Measurements from ENCODE around the gene ZCCHC8. TPM values are rescaled to one million over a fixed set of nuclear protein-coding genes. Genes with fewer than 3 reads are reported as not detected.
A peak's percentile ranks its signal among the peaks of the same experiment; 100 is the strongest.
"Not testable (repeated sequence)": the region's sequence is repeated elsewhere in the genome, so short reads cannot be mapped to it uniquely, and the experiment has no call there.

The ZCCHC8 gene
- total RNA-seq, 3 donors from 2014 or later, result 16.8 to 42.0 (median 30.8) TPM

DNA sequence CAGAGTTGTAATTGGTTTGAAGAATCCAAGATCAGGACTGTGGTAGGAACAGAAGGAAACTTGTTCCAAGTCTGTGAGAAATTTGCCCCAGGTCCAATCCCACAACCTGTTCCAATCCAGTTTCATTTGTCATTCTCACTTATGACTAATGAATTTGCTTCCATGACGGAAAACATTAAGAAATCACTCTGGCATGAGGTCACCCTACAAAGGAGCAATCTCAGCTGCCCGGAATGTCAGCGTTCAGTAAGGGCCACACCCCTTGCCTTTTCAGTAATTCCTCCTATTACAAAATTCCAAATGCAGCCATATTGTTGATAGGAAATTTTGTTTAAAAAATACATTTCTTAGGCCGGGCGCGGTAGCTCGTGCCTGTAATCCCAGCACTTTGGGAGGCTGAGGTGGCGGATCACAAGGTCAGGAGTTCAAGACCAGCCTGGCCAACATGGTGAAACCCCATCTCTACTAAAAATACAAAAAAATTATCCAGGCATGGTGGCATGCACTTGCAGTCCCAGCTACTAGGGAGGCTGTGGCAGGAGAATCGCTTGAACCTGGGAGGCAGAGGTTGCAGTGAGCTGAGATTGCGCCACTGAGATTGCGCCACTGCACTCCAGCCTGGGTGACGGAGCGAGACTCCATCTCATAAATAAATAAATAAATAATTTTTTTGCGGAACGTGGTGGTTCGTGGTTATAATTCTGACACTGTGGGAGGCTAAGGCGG is 36.3 kb downstream of the ZCCHC8 start:
- DNase-seq (ENCODE audit: low spot score in 2 of 2), result peak in 1 of 2 donors; percentile 83
- H3K4me1 ChIP-seq; H3K4me3 ChIP-seq; H3K36me3 ChIP-seq; intact Hi-C loops (cut with DNase I; ENCODE audit: low total_unique reads); H3K27me3 ChIP-seq; H3K9me3 ChIP-seq: not testable (repeated sequence)
- TF ChIP-seq POLR2AphosphoS5 (IDR thresholded peaks at IDR 0.05), result peak; percentile 40 to 74 (median 57)
- peak overlapping the region; percentile 88 for H3K27ac ChIP-seq

DNA sequence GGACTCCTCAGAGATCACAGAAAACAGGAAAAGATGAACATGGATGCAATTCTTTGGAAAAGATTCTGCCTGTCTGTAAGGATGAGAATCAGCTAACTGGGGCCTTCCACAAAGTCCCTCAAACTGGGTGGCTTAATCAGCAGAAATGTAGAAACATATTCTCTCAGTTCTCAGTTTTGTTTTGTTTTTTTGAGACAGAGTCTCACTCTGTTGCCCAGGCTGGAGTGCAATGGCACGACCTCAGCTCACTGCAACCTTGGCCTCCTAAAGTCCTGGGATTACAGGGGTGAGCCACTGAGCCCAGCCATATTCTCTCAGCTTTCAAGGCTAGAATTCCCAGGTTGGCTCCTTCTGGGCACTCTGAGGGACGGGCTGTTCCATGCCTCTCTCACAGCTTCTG is 40.1 kb downstream of the ZCCHC8 start:
- no peak for TF ChIP-seq POLR2AphosphoS5 (IDR thresholded peaks at IDR 0.05)
- H3K9me3 ChIP-seq, result no peaks in the 10 kb centered on the region
- H3K4me1 ChIP-seq, result no peaks in the 10 kb centered on the region
- intact Hi-C loops (cut with DNase I; ENCODE audit: low total_unique reads), result no loop called here
- no peak overlapping the region for H3K27ac ChIP-seq
- no peaks in the 10 kb centered on the region for H3K36me3 ChIP-seq
- DNase-seq (ENCODE audit: low spot score in 2 of 2), result no peak
- no peak overlapping the region for H3K4me3 ChIP-seq
- H3K27me3 ChIP-seq, result no peaks in the 10 kb centered on the region

DNA sequence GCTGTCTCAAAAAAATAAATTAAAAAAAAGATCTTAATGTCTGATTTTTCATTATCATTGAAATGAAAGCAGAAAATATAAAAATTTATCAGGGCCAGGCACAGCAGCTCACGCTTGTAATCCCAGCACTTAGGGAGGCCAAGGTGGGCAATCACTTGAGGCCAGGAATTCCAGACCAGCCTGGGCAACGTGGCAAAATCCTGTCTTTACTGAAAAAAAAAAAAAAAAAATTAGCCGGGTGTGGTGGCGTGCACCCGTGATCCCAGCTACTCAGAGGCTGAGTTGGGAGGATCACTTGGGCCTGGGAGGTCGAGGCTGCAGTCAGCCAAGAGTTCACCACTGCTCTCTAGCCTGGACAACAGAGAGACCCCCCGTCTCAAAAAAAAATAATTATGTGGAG is 40.7 kb downstream of the ZCCHC8 start:
- H3K4me3 ChIP-seq, result no peak overlapping the region
- no peaks in the 10 kb centered on the region for H3K9me3 ChIP-seq
- intact Hi-C loops (cut with DNase I; ENCODE audit: low total_unique reads), result no loop called here
- H3K27me3 ChIP-seq, result no peaks in the 10 kb centered on the region
- H3K36me3 ChIP-seq, result no peaks in the 10 kb centered on the region
- TF ChIP-seq POLR2A (IDR thresholded peaks at IDR 0.05) (no peak), POLR2AphosphoS5 (IDR thresholded peaks at IDR 0.05) (no peak)
- TF ChIP-seq, protein P1, sequence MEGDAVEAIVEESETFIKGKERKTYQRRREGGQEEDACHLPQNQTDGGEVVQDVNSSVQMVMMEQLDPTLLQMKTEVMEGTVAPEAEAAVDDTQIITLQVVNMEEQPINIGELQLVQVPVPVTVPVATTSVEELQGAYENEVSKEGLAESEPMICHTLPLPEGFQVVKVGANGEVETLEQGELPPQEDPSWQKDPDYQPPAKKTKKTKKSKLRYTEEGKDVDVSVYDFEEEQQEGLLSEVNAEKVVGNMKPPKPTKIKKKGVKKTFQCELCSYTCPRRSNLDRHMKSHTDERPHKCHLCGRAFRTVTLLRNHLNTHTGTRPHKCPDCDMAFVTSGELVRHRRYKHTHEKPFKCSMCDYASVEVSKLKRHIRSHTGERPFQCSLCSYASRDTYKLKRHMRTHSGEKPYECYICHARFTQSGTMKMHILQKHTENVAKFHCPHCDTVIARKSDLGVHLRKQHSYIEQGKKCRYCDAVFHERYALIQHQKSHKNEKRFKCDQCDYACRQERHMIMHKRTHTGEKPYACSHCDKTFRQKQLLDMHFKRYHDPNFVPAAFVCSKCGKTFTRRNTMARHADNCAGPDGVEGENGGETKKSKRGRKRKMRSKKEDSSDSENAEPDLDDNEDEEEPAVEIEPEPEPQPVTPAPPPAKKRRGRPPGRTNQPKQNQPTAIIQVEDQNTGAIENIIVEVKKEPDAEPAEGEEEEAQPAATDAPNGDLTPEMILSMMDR (IDR thresholded peaks at IDR 0.05), result no peak
- H3K4me1 ChIP-seq, result no peaks in the 10 kb centered on the region
- no peak overlapping the region for H3K27ac ChIP-seq
- no peak for DNase-seq (ENCODE audit: low spot score in 2 of 2)

DNA sequence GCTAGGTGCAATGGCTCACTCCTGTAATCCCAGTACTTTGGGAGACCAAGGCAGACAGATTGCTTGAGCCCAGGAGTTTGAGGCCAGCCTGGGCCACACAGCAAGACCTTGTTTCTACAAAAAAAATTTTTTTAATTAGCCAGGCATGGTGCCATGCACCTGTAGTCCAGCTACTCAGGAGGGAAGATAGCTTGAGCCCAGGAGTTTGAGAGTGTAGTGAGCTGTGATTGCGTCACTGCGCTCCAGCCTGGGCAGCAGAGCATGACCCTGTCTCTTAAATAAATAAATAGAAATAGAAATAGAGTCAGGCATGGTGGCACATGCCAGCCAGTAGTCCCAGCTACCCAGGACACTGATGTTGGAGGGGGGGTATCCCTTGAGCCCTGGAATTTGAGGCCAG is 41.5 kb downstream of the ZCCHC8 start:
- no peak for DNase-seq (ENCODE audit: low spot score in 2 of 2)
- Histone ChIP-seq H3K27ac (no peak overlapping the region), H3K4me1 (no peaks in the 10 kb centered on the region)

DNA sequence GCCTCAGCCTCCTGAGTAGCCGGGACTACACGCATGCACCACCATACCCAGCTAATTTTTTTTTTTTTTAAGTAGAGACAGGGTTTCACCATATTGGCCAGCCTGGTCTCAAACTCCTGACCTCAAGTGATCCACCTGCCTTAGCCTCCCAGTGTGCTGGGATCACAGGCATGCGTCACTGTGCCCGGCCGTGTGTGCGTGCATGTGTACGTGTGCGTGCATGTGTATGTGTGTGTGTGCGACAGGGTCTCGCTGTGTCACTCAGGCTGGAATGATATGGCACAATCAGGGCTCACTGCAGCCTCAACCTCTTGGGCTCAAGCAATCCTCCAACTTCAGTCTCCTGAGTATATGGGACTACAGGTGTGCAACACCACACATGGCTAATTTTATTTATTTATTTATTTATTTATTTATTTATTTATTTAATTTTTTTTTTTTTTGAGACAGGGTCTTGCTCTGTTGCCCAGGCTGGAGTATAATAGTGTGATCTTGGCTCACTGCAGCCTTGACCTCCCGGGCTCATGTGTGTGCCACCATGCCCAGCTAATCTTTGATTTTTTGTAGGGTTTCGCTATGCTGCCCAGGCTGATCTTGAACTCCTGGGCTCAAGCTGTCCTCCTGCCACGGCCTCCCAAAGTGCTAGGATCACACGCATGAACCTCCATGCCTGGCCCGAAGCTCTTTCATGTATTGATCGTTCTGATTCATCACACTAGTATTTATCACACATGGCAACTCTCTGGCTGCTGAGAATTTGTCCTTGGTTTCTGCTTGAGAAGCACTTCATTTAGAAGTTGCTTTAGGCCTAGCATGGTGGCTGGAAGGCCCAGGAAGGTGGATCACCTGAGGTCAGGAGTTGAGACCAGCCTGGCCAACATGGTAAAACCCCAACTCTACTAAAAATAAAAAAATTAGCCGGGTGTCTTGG is 42.4 kb downstream of the ZCCHC8 start:
- no peak for DNase-seq (ENCODE audit: low spot score in 2 of 2)
- H3K27ac ChIP-seq, result no peak overlapping the region
- H3K9me3 ChIP-seq, result no peaks in the 10 kb centered on the region
- TF ChIP-seq, protein P1 (IDR thresholded peaks at IDR 0.05), result no peak
- no peak for TF ChIP-seq POLR2AphosphoS5 (IDR thresholded peaks at IDR 0.05)
- no peak for TF ChIP-seq POLR2A (IDR thresholded peaks at IDR 0.05)
- H3K4me1 ChIP-seq, result no peaks in the 10 kb centered on the region
- no peak overlapping the region for H3K4me3 ChIP-seq
- no peaks in the 10 kb centered on the region for H3K27me3 ChIP-seq
- H3K36me3 ChIP-seq, result no peaks in the 10 kb centered on the region
- intact Hi-C loops (cut with DNase I; ENCODE audit: low total_unique reads), result no loop called here

More for the DNA sequence above, 41.5 kb downstream of the ZCCHC8 start:
- TF ChIP-seq POLR2AphosphoS5 (IDR thresholded peaks at IDR 0.05) (no peak), POLR2A (IDR thresholded peaks at IDR 0.05) (no peak)
- TF ChIP-seq, protein P1 (IDR thresholded peaks at IDR 0.05), result no peak
- Histone ChIP-seq H3K36me3 (no peaks in the 10 kb centered on the region), H3K4me3 (no peak overlapping the region), H3K9me3 (no peaks in the 10 kb centered on the region), H3K27me3 (no peaks in the 10 kb centered on the region)
- intact Hi-C loops (cut with DNase I; ENCODE audit: low total_unique reads), result no loop called here

DNA sequence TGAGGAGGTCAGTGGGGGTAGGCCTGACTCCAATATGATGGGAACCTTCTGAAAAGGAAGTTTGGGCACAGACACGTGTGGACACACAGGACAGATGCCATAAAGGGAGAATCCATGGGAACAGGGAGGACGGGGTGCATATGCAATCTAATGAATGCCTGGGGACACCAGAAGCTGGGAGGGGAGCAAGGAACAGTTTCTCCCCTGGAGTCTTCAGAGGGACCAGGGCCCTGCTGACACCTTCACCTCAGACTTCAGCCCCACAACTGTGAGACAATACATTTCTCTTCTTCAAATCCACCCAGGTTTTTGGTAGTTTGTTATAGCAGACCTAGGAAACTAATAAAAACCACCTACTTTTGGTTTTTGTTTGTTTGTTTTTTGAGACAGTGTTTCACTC is 43.1 kb downstream of the ZCCHC8 start:
- Histone ChIP-seq H3K36me3 (no peaks in the 10 kb centered on the region), H3K4me3 (no peak overlapping the region), H3K27ac (no peak overlapping the region), H3K9me3 (no peaks in the 10 kb centered on the region), H3K27me3 (no peaks in the 10 kb centered on the region), H3K4me1 (no peaks in the 10 kb centered on the region)
- DNase-seq (ENCODE audit: low spot score in 2 of 2), result no peak
- intact Hi-C loops (cut with DNase I; ENCODE audit: low total_unique reads), result no loop called here
- TF ChIP-seq, protein P1 (IDR thresholded peaks at IDR 0.05), result no peak
- TF ChIP-seq POLR2A (IDR thresholded peaks at IDR 0.05), result no peak
- TF ChIP-seq POLR2AphosphoS5 (IDR thresholded peaks at IDR 0.05), result no peak
